ENCODE results near the gene MEA1. TPM values are rescaled to one million over a fixed set of nuclear protein-coding genes. Genes with fewer than 3 reads are reported as not detected.
A peak's percentile ranks its signal among the peaks of the same experiment; 100 is the strongest.

Gene MEA1
- total RNA-seq (2021; fragmentation: NEBNext Ultra II Directional; extraction: Animal tissue kit (Norgen Biotek cat#: 25700)) = 100 to 1,000 TPM; 114 to 132 (median 118) TPM
- long read RNA-seq, transcript MEA1-204 (4 exons, 1,004 nt) = major isoform, 88 of 119 reads
- long read RNA-seq, transcript MEA1-202 (3 exons, 2,152 nt) = minor isoform, 24 of 119 reads
- long read RNA-seq, partial matches to known transcripts = 0 of 119 reads
- long read RNA-seq, other reads (novel, unspliced or antisense) = 3 of 119 reads

DNA sequence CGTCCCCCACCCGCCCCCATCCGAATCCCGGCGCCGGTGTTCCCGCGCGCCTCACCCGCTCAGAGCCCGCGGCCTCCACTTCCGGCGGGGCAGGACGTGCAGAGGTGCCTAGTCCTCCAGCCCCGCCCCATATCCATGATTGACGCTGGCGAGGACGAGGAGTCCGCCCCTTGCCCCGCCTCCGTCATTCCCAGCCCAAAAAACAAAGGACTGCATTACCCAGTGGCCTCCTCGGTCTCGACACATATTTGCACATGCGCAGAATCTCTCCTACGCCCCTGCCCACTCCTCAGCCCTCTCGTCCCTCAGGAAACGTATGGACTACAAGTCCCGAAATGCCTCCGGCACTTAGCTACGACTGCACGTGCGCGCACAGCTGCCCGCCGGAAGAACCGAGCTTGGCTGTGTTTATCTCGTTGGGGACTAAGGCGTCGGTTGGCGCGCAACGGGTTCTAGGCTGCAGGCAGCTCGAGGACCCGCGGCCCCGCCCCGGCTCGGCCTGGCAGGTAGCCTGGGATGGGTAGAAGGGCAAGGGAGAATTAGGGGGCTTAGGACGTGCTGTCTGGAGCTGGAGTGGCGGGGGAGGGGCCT lies at the start of gene MEA1, which contains the start of gene KLHDC3:
Gene MEA1, minus strand, starts transcription at position 104 of the 591 bp plus-strand sequence. CDS start 133 bp downstream, outside the sequence.
Gene KLHDC3, plus strand, starts transcription at position 407 of the 591 bp plus-strand sequence. CDS start 2,944 bp downstream, outside the sequence.
- Mint-ChIP-seq H3K4me3 (peak within 1 kb of the TSS; percentile 95), H3K27ac (peak within 1 kb of the TSS; percentile 92), H3K27me3 (ENCODE audit: insufficient read depth) (no peaks in the 10 kb centered on the region; the same call in none of the 2 replicates), H3K4me1 (ENCODE audit: low read depth) (peaks cover 48% of the 10 kb centered on the region), H3K9me3 (no peaks in the 10 kb centered on the region), H3K36me3 (ENCODE audit: low read depth) (peaks cover 46% of the 10 kb centered on the region)
- peak; percentile 100 for DNase-seq
- TF ChIP-seq, protein P1, sequence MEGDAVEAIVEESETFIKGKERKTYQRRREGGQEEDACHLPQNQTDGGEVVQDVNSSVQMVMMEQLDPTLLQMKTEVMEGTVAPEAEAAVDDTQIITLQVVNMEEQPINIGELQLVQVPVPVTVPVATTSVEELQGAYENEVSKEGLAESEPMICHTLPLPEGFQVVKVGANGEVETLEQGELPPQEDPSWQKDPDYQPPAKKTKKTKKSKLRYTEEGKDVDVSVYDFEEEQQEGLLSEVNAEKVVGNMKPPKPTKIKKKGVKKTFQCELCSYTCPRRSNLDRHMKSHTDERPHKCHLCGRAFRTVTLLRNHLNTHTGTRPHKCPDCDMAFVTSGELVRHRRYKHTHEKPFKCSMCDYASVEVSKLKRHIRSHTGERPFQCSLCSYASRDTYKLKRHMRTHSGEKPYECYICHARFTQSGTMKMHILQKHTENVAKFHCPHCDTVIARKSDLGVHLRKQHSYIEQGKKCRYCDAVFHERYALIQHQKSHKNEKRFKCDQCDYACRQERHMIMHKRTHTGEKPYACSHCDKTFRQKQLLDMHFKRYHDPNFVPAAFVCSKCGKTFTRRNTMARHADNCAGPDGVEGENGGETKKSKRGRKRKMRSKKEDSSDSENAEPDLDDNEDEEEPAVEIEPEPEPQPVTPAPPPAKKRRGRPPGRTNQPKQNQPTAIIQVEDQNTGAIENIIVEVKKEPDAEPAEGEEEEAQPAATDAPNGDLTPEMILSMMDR (IDR thresholded peaks at IDR 0.05) = no peak

GRCh38 chr6:43062818-43063217 lies 49.1 kb upstream of the MEA1 start:
- H3K27ac Mint-ChIP-seq = no peak overlapping the region
- H3K27me3 Mint-ChIP-seq (ENCODE audit: insufficient read depth) = peaks cover 2% of the 10 kb centered on the region; the same call in 1 of the 2 replicates
- no peaks in the 10 kb centered on the region for H3K9me3 Mint-ChIP-seq

GRCh38 chr6:43061861-43062260 lies 48.1 kb upstream of the MEA1 start:
- H3K9me3 Mint-ChIP-seq = no peaks in the 10 kb centered on the region
- H3K36me3 Mint-ChIP-seq (ENCODE audit: low read depth) = peaks cover 12% of the 10 kb centered on the region
- TF ChIP-seq, protein P1 (IDR thresholded peaks at IDR 0.05) = no peak
- H3K27me3 Mint-ChIP-seq (ENCODE audit: insufficient read depth) = peaks cover 2% of the 10 kb centered on the region; the same call in 1 of the 2 replicates
- H3K27ac Mint-ChIP-seq = peak overlapping the region; percentile 61
- H3K4me3 Mint-ChIP-seq = no peak overlapping the region
- peak; percentile 40 for DNase-seq
- peaks cover 41% of the 10 kb centered on the region for H3K4me1 Mint-ChIP-seq (ENCODE audit: low read depth)

More at GRCh38 chr6:43062818-43063217, 49.1 kb upstream of the MEA1 start:
- TF ChIP-seq, protein P1 (IDR thresholded peaks at IDR 0.05) = no peak
- Mint-ChIP-seq H3K36me3 (ENCODE audit: low read depth) (peaks cover 8% of the 10 kb centered on the region), H3K4me1 (ENCODE audit: low read depth) (peaks cover 39% of the 10 kb centered on the region), H3K4me3 (no peak overlapping the region)
- DNase-seq = no peak

DNA sequence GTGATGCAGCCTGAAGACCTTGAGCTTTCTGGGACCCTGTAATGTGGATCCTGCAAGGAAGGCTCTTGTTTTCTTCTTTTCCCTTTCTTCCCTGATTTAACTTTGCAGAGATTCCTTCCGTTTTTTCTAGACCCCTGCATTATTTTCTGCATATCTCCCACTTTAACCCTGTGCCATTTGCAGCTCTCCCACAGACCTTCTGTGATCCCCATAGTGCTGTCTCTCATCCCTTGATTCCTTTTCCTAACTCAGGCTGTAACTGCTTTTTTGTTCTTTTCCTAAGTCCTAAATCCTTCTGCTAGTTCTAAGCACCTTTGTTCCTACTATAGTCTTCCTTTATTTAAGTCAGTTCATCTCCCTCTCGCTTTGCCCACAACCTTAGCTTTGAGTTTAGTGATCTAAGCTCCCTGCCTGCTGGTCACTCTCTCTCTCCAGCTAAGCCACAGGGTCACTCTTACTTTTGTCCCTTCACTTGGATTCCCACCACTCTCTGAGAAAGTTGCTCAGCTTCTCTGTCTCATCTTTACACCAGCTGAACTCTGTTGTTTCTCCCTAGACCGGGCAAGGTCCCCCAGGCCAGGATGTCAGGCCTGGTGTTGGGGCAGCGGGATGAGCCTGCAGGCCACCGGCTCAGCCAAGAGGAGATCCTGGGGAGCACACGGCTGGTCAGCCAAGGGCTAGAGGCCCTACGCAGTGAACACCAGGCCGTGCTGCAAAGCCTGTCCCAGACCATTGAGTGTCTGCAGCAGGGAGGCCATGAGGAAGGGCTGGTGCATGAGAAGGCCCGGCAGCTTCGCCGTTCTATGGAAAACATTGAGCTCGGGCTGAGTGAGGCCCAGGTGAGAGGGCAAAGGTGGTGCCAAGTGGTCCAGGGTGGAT lies 47.2 kb upstream of the MEA1 start:
- no peaks in the 10 kb centered on the region for H3K9me3 Mint-ChIP-seq
- H3K27me3 Mint-ChIP-seq (ENCODE audit: insufficient read depth) = peaks cover 2% of the 10 kb centered on the region; the same call in 1 of the 2 replicates
- TF ChIP-seq, protein P1 (IDR thresholded peaks at IDR 0.05) = no peak
- DNase-seq = no peak
- H3K36me3 Mint-ChIP-seq (ENCODE audit: low read depth) = peaks cover 14% of the 10 kb centered on the region
- peak overlapping the region; percentile 96 for H3K27ac Mint-ChIP-seq
- peak overlapping the region; percentile 95 for H3K4me3 Mint-ChIP-seq
- H3K4me1 Mint-ChIP-seq (ENCODE audit: low read depth) = peaks cover 41% of the 10 kb centered on the region

DNA sequence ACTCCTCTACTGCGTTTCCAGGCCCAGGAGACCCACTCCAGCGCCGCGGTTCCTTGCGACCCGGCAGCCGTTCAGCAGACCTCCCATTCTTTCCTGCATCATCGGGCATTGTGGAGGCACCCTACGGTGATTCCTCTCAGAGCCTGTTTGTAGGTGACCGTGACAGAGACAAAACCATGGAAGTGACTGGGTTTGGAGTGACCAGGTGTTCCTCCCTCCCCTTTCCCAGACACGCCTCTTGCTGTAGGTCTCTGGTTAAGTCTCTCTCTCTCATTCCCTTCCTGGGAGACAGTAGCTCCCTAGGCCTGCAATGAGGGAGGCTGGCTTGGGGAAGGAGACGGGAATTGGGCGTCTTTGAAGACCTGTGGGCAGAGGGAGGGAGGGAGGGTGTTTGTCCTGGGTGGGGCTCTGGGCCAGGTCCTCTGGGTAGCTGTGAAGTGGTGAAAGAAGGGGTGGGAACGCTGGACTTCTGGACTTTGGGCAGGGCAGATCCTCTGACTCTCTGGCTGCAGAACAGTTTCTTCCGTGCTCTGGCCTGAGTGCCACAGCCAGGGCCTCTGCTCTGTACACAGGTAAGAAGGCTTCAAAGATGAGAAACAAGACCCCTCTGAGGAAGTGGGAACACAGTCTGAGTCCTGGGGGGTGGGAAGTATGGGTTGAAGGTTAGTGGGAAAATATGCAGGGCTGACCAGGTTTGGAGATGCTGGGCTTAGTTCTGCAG lies 46.4 kb upstream of the MEA1 start:
- H3K27ac Mint-ChIP-seq = peak overlapping the region; percentile 96
- H3K27me3 Mint-ChIP-seq (ENCODE audit: insufficient read depth) = peaks cover 2% of the 10 kb centered on the region; the same call in 1 of the 2 replicates
- H3K4me3 Mint-ChIP-seq = peak overlapping the region; percentile 95
- DNase-seq = no peak
- peaks cover 21% of the 10 kb centered on the region for H3K36me3 Mint-ChIP-seq (ENCODE audit: low read depth)
- TF ChIP-seq, protein P1 (IDR thresholded peaks at IDR 0.05) = no peak
- H3K9me3 Mint-ChIP-seq = no peaks in the 10 kb centered on the region
- H3K4me1 Mint-ChIP-seq (ENCODE audit: low read depth) = peaks cover 41% of the 10 kb centered on the region
